ENCODE data around the gene DCHS2. TPM values are rescaled to one million over a fixed set of nuclear protein-coding genes. Genes with fewer than 3 reads are reported as not detected.

The DCHS2 gene
- total RNA-seq, 1 donor from 2014 or later, result 4.1 TPM

DNA sequence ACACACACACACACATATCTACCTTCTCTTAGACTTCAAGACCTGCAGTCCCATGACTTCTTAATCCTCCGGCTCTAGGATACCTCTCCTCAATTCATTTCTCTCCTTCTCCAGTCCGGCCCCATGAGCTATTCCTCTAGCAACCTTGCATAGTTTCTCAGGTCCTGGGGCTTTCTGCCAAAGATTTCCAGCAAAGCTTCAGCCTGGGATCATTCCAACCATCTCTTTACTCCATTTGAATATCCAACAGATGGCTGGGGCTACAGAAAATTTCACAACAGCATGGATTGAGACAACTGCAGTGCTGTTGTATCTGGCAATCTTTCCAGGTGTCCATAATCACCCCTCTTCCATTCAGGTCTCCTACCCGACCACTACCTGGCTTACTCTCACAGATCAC lies 184.1 kb downstream of the DCHS2 start:
- no peaks in the 10 kb centered on the region for H3K4me1 Mint-ChIP-seq
- no peak overlapping the region for H3K4me3 Mint-ChIP-seq
- no peaks in the 10 kb centered on the region for H3K27me3 Mint-ChIP-seq (ENCODE audit: low read depth)
- H3K27ac Mint-ChIP-seq, result no peak overlapping the region
- H3K36me3 Mint-ChIP-seq, result no peaks in the 10 kb centered on the region
- peaks cover 21% of the 10 kb centered on the region for H3K9me3 Mint-ChIP-seq
- TF ChIP-seq, protein P1, sequence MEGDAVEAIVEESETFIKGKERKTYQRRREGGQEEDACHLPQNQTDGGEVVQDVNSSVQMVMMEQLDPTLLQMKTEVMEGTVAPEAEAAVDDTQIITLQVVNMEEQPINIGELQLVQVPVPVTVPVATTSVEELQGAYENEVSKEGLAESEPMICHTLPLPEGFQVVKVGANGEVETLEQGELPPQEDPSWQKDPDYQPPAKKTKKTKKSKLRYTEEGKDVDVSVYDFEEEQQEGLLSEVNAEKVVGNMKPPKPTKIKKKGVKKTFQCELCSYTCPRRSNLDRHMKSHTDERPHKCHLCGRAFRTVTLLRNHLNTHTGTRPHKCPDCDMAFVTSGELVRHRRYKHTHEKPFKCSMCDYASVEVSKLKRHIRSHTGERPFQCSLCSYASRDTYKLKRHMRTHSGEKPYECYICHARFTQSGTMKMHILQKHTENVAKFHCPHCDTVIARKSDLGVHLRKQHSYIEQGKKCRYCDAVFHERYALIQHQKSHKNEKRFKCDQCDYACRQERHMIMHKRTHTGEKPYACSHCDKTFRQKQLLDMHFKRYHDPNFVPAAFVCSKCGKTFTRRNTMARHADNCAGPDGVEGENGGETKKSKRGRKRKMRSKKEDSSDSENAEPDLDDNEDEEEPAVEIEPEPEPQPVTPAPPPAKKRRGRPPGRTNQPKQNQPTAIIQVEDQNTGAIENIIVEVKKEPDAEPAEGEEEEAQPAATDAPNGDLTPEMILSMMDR (IDR thresholded peaks at IDR 0.05; ENCODE audit: unreplicated experiment), result no peak
- no peak for DNase-seq (ENCODE audit: low spot score in 2 of 2, unreplicated experiment in 2 of 2)

DNA sequence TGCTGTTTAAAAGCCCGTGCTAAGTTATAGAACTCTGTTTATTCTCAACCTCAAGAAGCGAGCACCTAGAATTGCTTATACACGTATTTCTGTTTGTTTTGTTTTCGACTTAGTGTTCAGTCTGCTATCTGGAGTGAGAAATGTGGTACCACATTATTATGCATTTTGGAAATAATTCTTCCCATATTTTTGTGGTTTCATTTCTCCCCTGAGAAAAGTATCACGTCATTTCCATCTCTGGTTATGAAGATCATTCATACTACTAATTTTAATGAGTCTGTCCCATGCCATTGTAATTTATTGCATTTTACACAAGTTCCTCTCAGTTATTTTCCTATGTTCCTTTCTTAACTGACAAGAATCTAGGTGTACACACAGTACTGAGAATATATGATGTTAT lies 186.0 kb downstream of the DCHS2 start:
- Mint-ChIP-seq H3K36me3 (no peaks in the 10 kb centered on the region), H3K27me3 (ENCODE audit: low read depth) (peaks cover 6% of the 10 kb centered on the region), H3K4me1 (no peaks in the 10 kb centered on the region), H3K4me3 (no peak overlapping the region), H3K27ac (no peak overlapping the region), H3K9me3 (peaks cover 21% of the 10 kb centered on the region)
- TF ChIP-seq, protein P1 (IDR thresholded peaks at IDR 0.05; ENCODE audit: unreplicated experiment), result no peak
- DNase-seq (ENCODE audit: low spot score in 2 of 2, unreplicated experiment in 2 of 2), result no peak

DNA sequence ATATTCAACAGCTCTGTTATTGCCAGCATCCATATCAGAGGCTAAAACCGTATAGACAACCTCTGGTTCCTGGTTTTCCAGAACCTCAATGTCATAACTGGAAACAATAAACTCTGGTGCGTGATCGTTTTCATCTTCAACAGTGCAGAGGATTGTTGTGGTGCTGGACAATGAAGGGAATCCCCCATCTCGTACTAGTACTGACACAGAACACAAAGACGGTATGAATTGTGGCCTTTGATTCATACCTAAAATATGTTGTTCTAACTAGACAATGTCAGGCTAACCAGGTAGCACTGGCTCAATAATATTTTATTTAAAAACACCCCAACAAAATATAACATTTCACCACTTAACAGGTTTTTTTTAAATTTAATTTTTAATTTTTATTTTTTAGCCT lies 186.9 kb downstream of the DCHS2 start:
- H3K9me3 Mint-ChIP-seq, result peaks cover 21% of the 10 kb centered on the region
- peaks cover 12% of the 10 kb centered on the region for H3K27me3 Mint-ChIP-seq (ENCODE audit: low read depth)
- no peak for DNase-seq (ENCODE audit: low spot score in 2 of 2, unreplicated experiment in 2 of 2)
- TF ChIP-seq, protein P1 (IDR thresholded peaks at IDR 0.05; ENCODE audit: unreplicated experiment), result no peak
- H3K4me1 Mint-ChIP-seq, result no peaks in the 10 kb centered on the region
- H3K36me3 Mint-ChIP-seq, result no peaks in the 10 kb centered on the region
- no peak overlapping the region for H3K27ac Mint-ChIP-seq
- no peak overlapping the region for H3K4me3 Mint-ChIP-seq

DNA sequence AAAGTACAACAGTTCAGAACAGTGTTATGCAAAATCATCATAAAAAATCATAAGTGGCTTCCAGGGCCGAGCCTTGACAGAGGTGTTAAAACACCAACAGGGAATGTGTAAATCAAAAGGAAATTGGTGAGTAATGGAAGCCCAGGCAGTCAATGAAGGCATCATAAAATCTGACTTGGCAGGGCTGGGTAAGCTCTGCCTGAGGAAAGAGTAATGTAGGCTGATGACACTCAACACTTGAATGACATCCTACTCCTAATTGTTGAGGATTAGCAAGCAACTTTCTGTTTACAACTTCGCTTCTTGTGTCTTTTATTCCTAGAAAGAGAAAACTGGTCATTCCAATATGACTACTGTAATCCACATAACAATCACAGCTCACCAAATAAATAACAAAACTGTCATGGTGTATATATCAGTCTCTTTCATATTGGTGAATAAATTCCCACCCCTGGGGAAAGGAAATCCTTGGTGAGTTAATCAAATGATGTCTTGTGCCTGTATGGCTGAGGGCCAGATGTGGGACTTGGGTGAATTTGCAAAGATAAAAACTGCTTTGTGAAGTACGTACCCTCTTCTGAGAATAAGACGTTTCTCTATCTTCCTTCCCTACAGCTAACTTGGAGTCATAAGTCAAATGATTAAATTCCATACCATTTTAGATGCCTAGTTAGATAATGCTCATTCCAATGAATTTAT lies 196.8 kb downstream of the DCHS2 start:
- Mint-ChIP-seq H3K36me3 (peaks cover 1% of the 10 kb centered on the region), H3K27ac (no peak overlapping the region), H3K27me3 (ENCODE audit: low read depth) (peaks cover 11% of the 10 kb centered on the region), H3K9me3 (peaks cover 17% of the 10 kb centered on the region), H3K4me1 (peaks cover 10% of the 10 kb centered on the region), H3K4me3 (no peak overlapping the region)
- TF ChIP-seq, protein P1 (IDR thresholded peaks at IDR 0.05; ENCODE audit: unreplicated experiment), result no peak
- no peak for DNase-seq (ENCODE audit: low spot score in 2 of 2, unreplicated experiment in 2 of 2)

DNA sequence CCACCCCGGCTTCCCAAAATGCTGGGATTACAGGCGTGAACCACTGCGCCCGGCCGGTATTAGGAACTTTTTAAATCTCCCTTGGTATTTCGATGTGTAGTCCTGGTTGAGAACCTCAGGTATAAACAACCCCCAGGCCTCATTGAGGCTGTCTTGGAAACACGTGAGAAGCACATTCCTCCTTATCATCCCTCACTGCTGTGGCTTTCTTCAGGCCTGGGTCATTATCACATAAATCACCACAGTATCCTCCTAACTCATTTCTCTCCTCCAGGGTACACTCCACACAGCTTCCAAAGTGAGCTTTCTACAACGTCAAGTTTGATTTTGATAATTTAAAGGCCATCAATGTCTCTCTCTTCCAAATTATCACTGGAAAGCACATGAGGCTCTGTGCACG lies 198.2 kb downstream of the DCHS2 start:
- H3K4me3 Mint-ChIP-seq, result no peak overlapping the region
- peaks cover 28% of the 10 kb centered on the region for H3K9me3 Mint-ChIP-seq
- peaks cover 1% of the 10 kb centered on the region for H3K36me3 Mint-ChIP-seq
- DNase-seq (ENCODE audit: low spot score in 2 of 2, unreplicated experiment in 2 of 2), result no peak
- no peak overlapping the region for H3K27ac Mint-ChIP-seq
- TF ChIP-seq, protein P1 (IDR thresholded peaks at IDR 0.05; ENCODE audit: unreplicated experiment), result no peak
- H3K27me3 Mint-ChIP-seq (ENCODE audit: low read depth), result peaks cover 16% of the 10 kb centered on the region
- peaks cover 10% of the 10 kb centered on the region for H3K4me1 Mint-ChIP-seq

All from mesothelial cell of epicardium (in vitro differentiated cells).